Measurements from ENCODE around the gene MRPS30.

DNA sequence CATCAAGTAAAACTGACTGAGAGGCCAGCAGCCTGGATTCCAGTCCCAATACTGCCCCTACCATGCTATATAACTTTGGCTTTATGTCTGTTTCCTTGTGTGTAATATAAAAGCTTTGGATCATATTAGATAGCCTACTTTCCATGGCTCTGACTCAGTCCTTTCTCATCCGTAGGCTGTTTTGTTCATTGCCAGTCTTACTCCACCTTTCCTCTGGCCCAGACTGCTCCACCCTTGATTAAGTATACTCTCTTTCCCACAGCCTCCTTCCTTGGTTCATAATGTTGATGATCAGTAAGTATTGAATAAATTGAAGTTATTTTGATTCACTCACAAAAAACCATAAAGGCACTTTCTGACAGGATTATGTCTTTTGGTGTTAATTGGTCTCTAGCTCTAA, 1.5 kb upstream of the MRPS30 start:
- TF ChIP-seq, protein P1, sequence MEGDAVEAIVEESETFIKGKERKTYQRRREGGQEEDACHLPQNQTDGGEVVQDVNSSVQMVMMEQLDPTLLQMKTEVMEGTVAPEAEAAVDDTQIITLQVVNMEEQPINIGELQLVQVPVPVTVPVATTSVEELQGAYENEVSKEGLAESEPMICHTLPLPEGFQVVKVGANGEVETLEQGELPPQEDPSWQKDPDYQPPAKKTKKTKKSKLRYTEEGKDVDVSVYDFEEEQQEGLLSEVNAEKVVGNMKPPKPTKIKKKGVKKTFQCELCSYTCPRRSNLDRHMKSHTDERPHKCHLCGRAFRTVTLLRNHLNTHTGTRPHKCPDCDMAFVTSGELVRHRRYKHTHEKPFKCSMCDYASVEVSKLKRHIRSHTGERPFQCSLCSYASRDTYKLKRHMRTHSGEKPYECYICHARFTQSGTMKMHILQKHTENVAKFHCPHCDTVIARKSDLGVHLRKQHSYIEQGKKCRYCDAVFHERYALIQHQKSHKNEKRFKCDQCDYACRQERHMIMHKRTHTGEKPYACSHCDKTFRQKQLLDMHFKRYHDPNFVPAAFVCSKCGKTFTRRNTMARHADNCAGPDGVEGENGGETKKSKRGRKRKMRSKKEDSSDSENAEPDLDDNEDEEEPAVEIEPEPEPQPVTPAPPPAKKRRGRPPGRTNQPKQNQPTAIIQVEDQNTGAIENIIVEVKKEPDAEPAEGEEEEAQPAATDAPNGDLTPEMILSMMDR (IDR thresholded peaks at IDR 0.05): no peak
- TF ChIP-seq POLR2A (IDR thresholded peaks at IDR 0.05): no peak
